ENCODE data around the gene ADIRF.

ADIRF gene

DNA sequence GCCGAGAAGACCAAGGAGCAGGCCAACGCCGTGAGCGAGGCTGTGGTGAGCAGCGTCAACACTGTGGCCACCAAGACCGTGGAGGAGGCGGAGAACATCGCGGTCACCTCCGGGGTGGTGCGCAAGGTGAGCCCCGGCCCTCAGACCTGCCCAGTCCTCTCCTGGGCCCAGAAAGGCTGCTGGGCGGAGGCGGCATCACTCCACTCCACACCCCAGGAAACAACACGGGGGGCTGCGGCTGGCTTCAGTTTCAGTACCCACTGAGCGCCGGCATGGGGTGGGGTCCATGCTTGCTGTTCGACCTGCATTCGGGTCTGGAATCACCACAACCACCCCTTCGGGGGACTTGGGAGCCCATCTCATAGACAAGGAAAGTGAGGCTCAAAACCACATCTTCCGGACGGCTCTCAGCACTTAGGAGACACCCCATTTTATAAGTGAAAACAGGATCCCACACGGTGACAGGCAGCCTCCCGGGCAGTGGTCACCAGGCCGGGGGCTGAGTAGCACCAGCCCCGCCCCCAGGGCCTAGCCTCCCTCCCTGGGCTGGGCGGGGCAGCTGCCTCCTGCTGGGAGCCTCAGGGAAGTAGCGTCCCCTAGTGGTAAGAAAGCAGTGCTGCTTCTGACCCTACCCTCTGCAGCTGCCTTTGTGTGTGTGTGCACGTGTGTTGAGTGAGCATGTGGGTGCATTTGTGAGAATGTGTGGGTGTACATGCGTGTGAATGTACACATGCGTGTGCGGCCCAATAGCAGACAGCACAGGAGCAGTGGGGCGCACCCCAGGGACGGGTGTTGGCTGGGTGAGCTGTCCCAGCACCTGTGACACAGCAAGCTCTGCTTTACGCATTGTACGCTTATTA, 8.0 kb upstream of the ADIRF start:
- DNase-seq (ENCODE audit: low read depth in 1 of 2, low spot score in 1 of 2): no peak

DNA sequence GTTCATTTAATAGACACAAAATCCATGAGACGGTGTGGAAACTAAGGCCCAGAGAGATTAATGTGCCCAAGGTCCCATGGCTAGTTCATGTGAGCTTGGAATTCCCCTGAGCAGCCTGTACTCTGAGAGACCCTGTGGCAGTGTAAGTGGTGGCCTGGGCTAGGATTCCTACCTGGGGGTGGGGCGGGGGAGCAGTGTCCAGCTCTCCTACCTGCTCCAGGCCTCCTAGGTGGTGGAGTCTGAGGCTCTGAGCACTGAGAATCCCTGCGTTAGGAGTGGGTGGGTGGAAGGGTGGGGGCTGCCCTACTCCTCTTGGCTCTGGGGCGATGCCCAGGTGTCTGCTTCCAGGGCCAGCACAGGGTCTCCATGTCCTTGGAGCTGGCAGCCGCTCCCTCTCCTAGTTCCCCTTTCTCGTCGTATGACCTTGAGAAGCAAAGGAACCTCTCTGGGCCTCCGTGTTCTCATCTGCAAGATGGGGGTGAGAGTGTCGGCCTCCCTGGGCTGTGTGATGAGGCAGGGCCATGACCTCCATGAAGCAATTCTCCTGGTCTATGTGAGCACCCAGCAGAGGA, 7.3 kb upstream of the ADIRF start:
- DNase-seq (ENCODE audit: low read depth in 1 of 2, low spot score in 1 of 2): no peak

GRCh38 chr10:86961481-86962091, 6.7 kb upstream of the ADIRF start:
- DNase-seq (ENCODE audit: low read depth in 1 of 2, low spot score in 1 of 2): no peak

- DNase-seq (ENCODE audit: low read depth in 1 of 2, low spot score in 1 of 2): no peak
These were observed 5.9 kb upstream of the ADIRF start for GRCh38 chr10:86962136-86962980.

GRCh38 chr10:86962981-86963310, 5.3 kb upstream of the ADIRF start:
- no peak for DNase-seq (ENCODE audit: low read depth in 1 of 2, low spot score in 1 of 2)

DNA sequence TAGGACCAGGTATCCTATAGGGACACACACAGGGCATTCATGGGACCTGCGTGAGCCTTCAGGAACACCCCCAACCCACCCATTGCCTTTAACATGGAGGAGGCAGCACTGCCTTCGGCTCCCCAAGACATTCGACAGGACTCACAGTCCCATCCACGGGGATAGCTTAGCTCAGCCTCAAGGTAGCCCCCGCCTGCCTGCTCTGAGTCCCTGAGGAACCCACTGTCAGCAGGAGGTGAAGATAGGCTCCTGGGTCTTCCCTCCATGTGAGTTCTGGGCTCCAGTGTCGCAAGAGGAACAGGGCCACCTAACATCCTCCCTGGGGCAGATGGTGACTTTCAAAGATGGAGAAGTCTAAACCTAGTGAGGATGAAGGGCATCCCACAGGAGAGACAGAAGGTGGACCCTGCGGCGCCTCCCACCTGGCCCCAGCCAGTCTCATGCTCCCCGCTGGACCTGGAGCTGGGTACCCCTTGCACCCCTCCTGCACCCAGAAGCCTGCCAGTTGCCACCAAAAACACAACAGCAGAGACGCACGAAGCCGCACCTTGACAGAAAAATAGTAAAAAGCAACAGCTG, 4.9 kb upstream of the ADIRF start:
- DNase-seq (ENCODE audit: low read depth in 1 of 2, low spot score in 1 of 2): peak in 1 of 2 donors; percentile 2

DNA sequence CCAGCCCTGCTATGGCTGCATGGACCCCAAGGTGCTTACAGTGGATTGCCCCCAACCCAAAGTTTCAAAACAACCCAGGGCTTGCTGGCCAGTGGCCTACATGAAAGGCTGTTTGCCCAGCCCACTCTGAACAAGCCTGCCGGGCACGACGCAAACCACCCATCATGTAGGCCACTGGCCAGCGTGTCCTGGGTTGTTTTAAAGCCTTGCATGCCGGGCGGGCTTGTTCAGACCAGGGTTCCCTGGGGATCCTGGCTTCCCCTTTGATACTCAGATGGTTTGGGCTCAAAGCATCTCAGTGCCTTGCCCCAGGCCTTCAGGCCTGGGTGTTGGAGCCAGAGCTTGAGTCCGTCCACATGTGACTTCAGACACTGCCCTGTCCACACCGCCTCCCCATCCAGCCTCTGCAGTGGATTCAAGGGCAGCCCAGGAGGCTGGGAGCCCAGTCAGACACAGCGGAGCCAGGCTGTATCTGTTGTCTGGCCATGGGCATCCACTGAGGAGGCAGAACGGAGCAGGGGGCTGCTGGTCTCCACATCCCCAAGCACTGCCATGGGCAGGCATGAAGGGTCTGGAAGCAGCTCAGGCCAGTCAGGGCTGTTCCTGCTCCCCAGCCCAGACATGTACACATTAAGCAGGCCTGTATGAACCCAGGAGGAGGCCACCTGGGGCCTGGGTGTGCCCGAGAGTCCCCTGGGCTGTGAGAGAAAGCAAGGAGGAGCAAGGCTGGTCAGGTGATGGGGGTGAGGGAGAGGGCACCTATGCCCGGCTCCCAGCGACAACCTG, 4.0 kb upstream of the ADIRF start:
- DNase-seq (ENCODE audit: low read depth in 1 of 2, low spot score in 1 of 2): peak in 1 of 2 donors; percentile 2

GRCh38 chr10:86964847-86965190, 3.5 kb upstream of the ADIRF start:
- no peak for DNase-seq (ENCODE audit: low read depth in 1 of 2, low spot score in 1 of 2)

GRCh38 chr10:86965986-86966654, 2.2 kb upstream of the ADIRF start:
- DNase-seq (ENCODE audit: low read depth in 1 of 2, low spot score in 1 of 2): no peak

DNA sequence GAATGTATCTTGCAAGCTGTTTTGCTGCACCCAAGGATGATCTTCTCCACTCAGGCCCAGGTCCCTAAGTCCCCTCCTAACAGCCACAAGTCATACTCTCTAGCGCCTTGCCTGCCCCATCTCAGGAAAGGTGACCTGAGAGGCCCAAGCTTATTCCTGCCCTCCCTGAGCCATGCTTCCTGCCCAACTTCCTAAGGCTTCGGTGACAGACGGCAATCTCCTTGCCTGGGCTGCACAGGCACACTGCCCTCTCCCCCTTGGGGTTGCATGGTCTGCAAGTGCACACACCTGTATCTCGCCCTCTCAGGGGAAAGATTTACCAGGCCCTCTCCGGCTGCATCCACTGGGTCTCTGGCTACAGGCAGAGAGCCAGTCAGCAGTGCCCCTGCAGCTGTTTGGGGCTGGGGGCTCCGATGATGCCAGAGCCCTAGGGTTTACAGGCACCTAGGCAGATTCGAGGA, 771 bp upstream of the ADIRF start:
- peak in 1 of 2 donors; percentile 1 for DNase-seq (ENCODE audit: low read depth in 1 of 2, low spot score in 1 of 2)

DNA sequence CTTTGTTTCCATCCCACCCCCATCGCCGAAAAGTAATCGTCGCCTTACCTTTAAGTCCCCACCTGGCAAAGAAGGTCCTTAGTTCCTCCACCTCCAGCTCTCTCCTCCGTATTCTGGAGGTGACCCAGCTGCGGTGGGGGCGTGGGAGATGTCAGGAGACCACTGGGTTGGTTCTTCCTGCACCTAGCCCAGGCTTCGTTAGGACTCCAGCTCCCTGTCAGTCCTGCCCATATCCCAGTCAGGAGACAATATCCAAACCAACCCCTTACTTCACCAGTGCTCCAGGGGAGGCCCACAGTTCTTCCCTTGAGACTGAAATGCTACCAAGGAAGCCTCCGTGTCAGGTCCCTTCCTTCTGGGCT, 693 bp downstream of the ADIRF start:
- no peak for DNase-seq (ENCODE audit: low read depth in 1 of 2, low spot score in 1 of 2)

GRCh38 chr10:86969421-86970041, 1.2 kb downstream of the ADIRF start:
- DNase-seq (ENCODE audit: low read depth in 1 of 2, low spot score in 1 of 2): no peak

- DNase-seq (ENCODE audit: low read depth in 1 of 2, low spot score in 1 of 2): no peak
These were observed 2.1 kb downstream of the ADIRF start for GRCh38 chr10:86970162-86970981.

- no peak for DNase-seq (ENCODE audit: low read depth in 1 of 2, low spot score in 1 of 2)
These were observed 2.6 kb downstream of the ADIRF start for GRCh38 chr10:86970982-86971231.

DNA sequence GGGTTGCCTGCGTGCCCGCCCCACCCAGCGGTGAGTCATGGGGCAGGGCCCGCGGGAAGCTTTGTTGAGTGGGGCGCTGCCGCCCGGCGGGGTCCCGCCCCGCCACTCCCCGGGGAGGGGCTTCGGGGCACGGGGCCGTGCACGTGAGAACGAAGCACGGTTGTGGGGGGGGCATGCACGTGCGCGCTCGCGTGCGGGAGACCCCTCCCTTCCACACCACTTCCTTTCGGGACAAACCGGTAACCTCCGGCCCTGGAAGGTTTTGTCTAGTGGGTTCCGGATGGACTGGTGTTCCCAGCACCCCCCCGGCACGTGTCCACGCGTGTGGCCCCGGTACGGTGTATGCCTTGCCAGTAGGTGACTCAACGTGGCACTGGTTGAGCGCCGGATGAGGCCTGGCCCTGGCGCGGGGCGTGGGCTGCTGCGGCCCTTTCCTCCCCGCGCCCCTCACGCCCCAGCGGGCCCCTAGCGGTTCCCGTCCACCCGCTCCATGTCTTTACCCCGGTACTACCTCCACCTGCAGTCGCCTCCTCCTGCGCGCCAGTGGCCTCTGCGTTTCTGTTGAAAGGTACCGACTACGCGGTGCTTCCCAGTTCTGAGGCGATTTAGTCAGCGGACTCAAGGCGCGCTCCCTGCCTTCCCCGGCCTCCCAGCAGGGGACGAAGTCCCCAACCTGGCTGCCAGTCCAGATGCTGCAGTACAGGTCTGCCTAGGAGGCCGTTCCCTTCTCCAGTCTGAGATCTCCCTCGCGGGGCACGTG, 3.1 kb downstream of the ADIRF start:
- DNase-seq (ENCODE audit: low read depth in 1 of 2, low spot score in 1 of 2): peak; percentile 79 to 82

DNA sequence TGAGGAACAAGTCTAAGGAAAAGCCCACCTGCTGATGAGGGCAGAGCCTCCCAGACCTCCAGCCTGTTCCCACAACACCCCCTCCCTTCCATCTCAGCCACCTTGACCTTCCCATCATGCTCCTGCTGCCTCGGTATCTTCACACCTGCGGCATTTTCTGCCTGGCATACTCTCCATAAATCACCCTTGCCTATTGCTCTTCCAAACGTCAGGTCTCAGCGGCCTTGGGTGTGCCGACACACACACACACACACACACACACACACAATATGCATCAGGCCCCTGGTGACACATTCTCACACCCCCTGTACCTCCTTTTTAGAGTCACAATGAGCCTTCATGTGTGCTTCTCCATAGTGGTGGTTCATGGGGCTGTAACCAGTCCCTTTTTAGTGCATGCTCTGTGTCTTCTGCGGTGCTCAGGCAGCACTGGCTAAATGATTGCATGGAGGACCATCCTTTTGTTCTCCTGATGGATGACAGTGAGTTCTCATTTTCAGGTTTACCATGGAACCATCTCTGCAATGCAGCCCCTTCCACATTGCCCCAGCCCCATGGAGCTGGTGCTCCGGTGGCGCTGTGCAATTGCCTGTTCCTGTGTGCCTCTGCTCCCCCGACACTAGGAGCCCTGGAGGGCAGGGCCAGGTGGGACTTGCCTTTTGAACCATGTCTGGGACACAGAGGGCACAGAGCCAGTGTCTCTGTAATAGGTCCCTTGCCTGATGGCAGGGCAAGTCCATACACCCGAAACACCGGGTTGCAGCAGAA, 4.5 kb downstream of the ADIRF start:
- DNase-seq (ENCODE audit: low read depth in 1 of 2, low spot score in 1 of 2): no peak

DNA sequence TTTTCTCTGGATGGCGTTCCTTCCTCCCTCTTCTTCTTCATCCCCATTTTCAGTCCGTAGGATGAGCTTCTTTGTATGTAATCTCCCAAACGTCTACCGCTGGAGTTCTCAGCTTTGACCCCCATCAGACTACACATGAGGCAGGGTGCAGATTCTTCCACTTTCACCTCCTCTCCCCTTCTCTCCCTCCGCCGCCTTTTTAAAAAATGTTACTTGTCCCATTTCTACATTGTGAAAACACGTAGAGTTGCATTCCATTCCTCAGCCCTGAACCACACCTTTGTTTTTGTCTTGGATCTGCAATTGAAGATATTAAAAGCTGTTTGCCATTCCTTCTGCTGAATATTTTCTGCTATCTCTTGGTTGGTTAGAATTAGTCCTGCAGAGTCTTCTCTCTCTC, 6.2 kb downstream of the ADIRF start:
- no peak for DNase-seq (ENCODE audit: low read depth in 1 of 2, low spot score in 1 of 2)
